ENCODE results near the gene OR1L8. TPM values are rescaled to one million over a fixed set of nuclear protein-coding genes. Genes with fewer than 3 reads are reported as not detected.

Gene OR1L8
- total and polyA plus RNA-seq, 2 experiments from 2014 or later = not detected

- TF ChIP-seq CTCF (IDR thresholded peaks at IDR 0.05; ENCODE audit: low read depth, low read length) = no peak
- no peaks in the 10 kb centered on the region for H3K36me3 ChIP-seq
- no peaks in the 10 kb centered on the region for H3K4me1 ChIP-seq (ENCODE audit: low read depth)
- DNase-seq (ENCODE audit: low read depth in 1 of 2, low spot score in 1 of 2) = no peak
- H3K27ac ChIP-seq = no peak overlapping the region
- no peaks in the 10 kb centered on the region for H3K9me3 ChIP-seq (ENCODE audit: low read depth)
- H3K4me3 ChIP-seq = no peak overlapping the region
- no peaks in the 10 kb centered on the region for H3K27me3 ChIP-seq
Observed at GRCh38 chr9:122518226-122518625, 65.0 kb downstream of the OR1L8 start.

Other genes with a start within 250 kb of the OR1L8 start
- gene PTGS1, start 212.4 kb downstream of the OR1L8 start, total RNA-seq = 0.74 and 1.2 TPM in 2 replicates
- gene PTGS1, start 212.4 kb downstream of the OR1L8 start, polyA plus RNA-seq = 1.4 TPM in 1 of 2 replicates, not detected in the other
- not detected in 2 replicates for gene OR1J1, start 105.5 kb downstream of the OR1L8 start, total RNA-seq
- not detected in 2 replicates for gene OR1J1, start 105.5 kb downstream of the OR1L8 start, polyA plus RNA-seq
- gene OR1J2, start 72.6 kb downstream of the OR1L8 start, total RNA-seq = not detected in 2 replicates
- not detected in 2 replicates for gene OR1J2, start 72.6 kb downstream of the OR1L8 start, polyA plus RNA-seq
- not detected in 2 replicates for gene OR1J4, start 64.2 kb downstream of the OR1L8 start, total RNA-seq
- not detected in 2 replicates for gene OR1J4, start 64.2 kb downstream of the OR1L8 start, polyA plus RNA-seq
- not detected in 2 replicates for gene OR1N1, start 56.1 kb downstream of the OR1L8 start, total RNA-seq
- not detected in 2 replicates for gene OR1N1, start 56.1 kb downstream of the OR1L8 start, polyA plus RNA-seq
- not detected in 2 replicates for gene OR1N2, start 30.3 kb downstream of the OR1L8 start, total RNA-seq
- not detected in 2 replicates for gene OR1N2, start 30.3 kb downstream of the OR1L8 start, polyA plus RNA-seq
- gene OR1Q1, start 31.4 kb upstream of the OR1L8 start, total RNA-seq = not detected in 2 replicates
- not detected in 2 replicates for gene OR1Q1, start 31.4 kb upstream of the OR1L8 start, polyA plus RNA-seq
- not detected in 2 replicates for gene OR1B1, start 74.2 kb upstream of the OR1L8 start, total RNA-seq
- not detected in 2 replicates for gene OR1B1, start 74.2 kb upstream of the OR1L8 start, polyA plus RNA-seq
- not detected in 2 replicates for gene OR1L1, start 78.3 kb upstream of the OR1L8 start, total RNA-seq
- not detected in 2 replicates for gene OR1L1, start 78.3 kb upstream of the OR1L8 start, polyA plus RNA-seq
- not detected in 2 replicates for gene OR1L3, start 91.7 kb upstream of the OR1L8 start, total RNA-seq
- gene OR1L3, start 91.7 kb upstream of the OR1L8 start, polyA plus RNA-seq = not detected in 2 replicates
- not detected in 2 replicates for gene OR1L4, start 140.6 kb upstream of the OR1L8 start, total RNA-seq
- not detected in 2 replicates for gene OR1L4, start 140.6 kb upstream of the OR1L8 start, polyA plus RNA-seq
- not detected in 2 replicates for gene OR1L6, start 158.9 kb upstream of the OR1L8 start, total RNA-seq
- 0.56 TPM in 1 of 2 replicates, not detected in the other for gene OR1L6, start 158.9 kb upstream of the OR1L8 start, polyA plus RNA-seq
- not detected in 2 replicates for gene OR5C1, start 205.5 kb upstream of the OR1L8 start, total RNA-seq
- gene OR5C1, start 205.5 kb upstream of the OR1L8 start, polyA plus RNA-seq = not detected in 2 replicates
- gene OR1K1, start 216.7 kb upstream of the OR1L8 start, total RNA-seq = not detected in 2 replicates
- gene OR1K1, start 216.7 kb upstream of the OR1L8 start, polyA plus RNA-seq = 0.20 and 0.44 TPM in 2 replicates
- 17.4 and 20.8 TPM in 2 replicates for gene PDCL, start 245.2 kb upstream of the OR1L8 start, total RNA-seq
- 14.2 and 15.3 TPM in 2 replicates for gene PDCL, start 245.2 kb upstream of the OR1L8 start, polyA plus RNA-seq